Activated naive CD4-positive, alpha-beta T cell treated with anti-CD3 and anti-CD28 coated beads, Interleukin-2, amount 10 ng/mL, durations not matched to agents 7 days and 5 days (primary cell): ENCODE results near the gene NUDT2.

ENCODE experiments used
- CTCF ChIA-PET: fragments of 350-600 bp; sonication (Branson Sonifier 250); formaldehyde crosslinking; loops from one replicate; lab custom pipeline; 2021; ENCODE audit warnings: antibody characterized with exemption; lab: Charles Lee
- DNase-seq: peaks from one replicate; pipeline ENCODE4 v3.0.0-alpha.2; 2020
- H3K27ac Mint-ChIP-seq: one replicate; pipeline ENCODE4 v1.8.0; 2021; ENCODE audit warnings: mild to moderate bottlenecking, moderate library complexity, mixed read lengths
- H3K27me3 Mint-ChIP-seq: one replicate; pipeline ENCODE4 v1.8.0; 2021; ENCODE audit warnings: mild to moderate bottlenecking, mixed read lengths
- H3K36me3 Mint-ChIP-seq: one replicate; pipeline ENCODE4 v1.8.0; 2021; ENCODE audit warnings: mixed read lengths
- H3K4me1 Mint-ChIP-seq: one replicate; pipeline ENCODE4 v1.8.0; 2021; ENCODE audit warnings: mixed read lengths
- H3K4me3 Mint-ChIP-seq: one replicate; pipeline ENCODE4 v1.8.0; 2021; ENCODE audit warnings: mild to moderate bottlenecking, moderate library complexity, mixed read lengths
- H3K9me3 Mint-ChIP-seq: one replicate; pipeline ENCODE4 v1.8.0; 2021; ENCODE audit warnings: mixed read lengths

The NUDT2 gene

GRCh38 chr9:34379334-34380033 is 50.1 kb downstream of the NUDT2 start:
- H3K27me3 Mint-ChIP-seq: peaks cover 46% of the 10 kb centered on the region
- peaks cover 48% of the 10 kb centered on the region for H3K4me1 Mint-ChIP-seq
- no peaks in the 10 kb centered on the region for H3K36me3 Mint-ChIP-seq
- H3K4me3 Mint-ChIP-seq: peak overlapping the region; percentile 82
- H3K27ac Mint-ChIP-seq: peak overlapping the region; percentile 82
- DNase-seq: peak; percentile 96
- no peaks in the 10 kb centered on the region for H3K9me3 Mint-ChIP-seq
- CTCF ChIA-PET: interaction anchor here (0.6 to 9.3 kb wide), 12 partner anchors 8 to 455 kb away, joined by 3 to 119 read pairs (median 4); partner anchors contain the start of genes DNAI1 and FAM219A

GRCh38 chr9:34380034-34380510 is 50.7 kb downstream of the NUDT2 start:
- peaks cover 46% of the 10 kb centered on the region for H3K27me3 Mint-ChIP-seq
- H3K4me3 Mint-ChIP-seq: peak overlapping the region; percentile 82
- no peaks in the 10 kb centered on the region for H3K36me3 Mint-ChIP-seq
- H3K9me3 Mint-ChIP-seq: no peaks in the 10 kb centered on the region
- peak overlapping the region; percentile 82 for H3K27ac Mint-ChIP-seq
- peaks cover 48% of the 10 kb centered on the region for H3K4me1 Mint-ChIP-seq
- CTCF ChIA-PET: interaction anchor here (0.6 to 9.3 kb wide), 8 partner anchors 14 to 145 kb away, joined by 3 to 119 read pairs (median 4); partner anchors contain the start of genes DNAI1 and FAM219A
- peak; percentile 35 for DNase-seq

DNA sequence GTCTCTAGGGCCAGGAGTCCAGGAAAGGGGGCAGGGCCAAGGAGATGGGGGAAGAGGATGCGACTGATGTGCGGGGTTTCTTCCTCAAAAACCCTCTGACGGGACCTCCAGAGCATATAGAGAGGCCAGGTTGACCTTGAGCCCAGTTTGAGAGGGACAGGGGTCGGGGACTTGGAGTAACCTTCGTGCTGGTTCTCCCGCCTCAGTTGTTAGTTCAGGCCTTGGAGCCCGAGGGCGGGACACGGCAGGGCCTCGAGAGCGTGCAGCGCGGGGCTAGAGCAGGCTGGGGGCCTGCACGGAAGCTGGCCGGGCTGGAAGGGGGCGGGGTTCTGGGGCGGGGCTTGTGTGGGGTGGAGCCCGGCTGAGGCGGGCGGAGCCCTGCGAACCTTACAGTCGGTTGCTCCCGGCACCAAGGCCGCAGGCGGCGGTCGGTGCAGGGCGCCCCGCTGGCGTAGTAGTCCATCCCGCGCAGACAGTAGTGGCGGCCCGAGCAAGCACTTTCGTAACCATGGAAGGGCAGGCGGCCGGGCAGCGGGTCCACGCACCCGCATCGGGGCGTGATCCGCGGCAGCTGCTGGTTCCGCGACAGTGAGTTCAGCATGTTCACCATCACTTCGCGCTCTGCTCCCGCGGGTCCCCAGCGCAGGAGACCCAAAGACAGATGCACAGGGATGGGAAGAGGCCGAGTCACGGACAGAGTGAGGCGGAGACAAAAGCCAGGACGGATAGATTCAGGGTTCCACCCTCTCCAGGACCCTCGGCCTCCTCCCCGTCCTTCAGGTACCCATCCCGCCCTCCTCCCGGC is 51.3 kb downstream of the NUDT2 start:
- Mint-ChIP-seq H3K4me1 (peaks cover 42% of the 10 kb centered on the region), H3K27ac (peak overlapping the region; percentile 82), H3K4me3 (peak overlapping the region; percentile 82), H3K9me3 (no peaks in the 10 kb centered on the region), H3K27me3 (peaks cover 46% of the 10 kb centered on the region), H3K36me3 (no peaks in the 10 kb centered on the region)
- DNase-seq: peak; percentile 87
- CTCF ChIA-PET: interaction anchor here (0.6 to 9.3 kb wide), 7 partner anchors 14 to 144 kb away, joined by 3 to 119 read pairs (median 3); no protein-coding TSS in a partner anchor

DNA sequence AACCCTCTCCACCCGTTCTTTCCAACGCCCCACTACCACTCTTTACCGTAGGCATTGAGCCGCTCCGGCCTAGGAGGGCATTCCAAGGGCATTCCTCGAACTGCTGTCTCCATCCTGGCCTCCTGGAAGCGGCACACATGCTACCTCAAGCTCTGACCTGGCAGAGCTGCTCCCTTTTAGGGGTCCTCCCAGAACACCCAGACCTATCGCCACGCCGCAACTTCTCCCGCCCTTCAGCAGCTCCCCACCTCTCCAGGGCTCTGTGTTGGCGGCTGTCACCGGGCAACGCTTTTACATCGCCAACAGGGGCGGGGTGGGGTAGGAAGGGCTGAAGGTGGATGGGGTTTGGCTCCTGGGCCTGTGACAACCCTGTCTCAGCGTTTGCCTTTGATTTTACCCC is 52.0 kb downstream of the NUDT2 start:
- CTCF ChIA-PET: interaction anchor here (2.1 to 9.3 kb wide), 2 partner anchors 23 to 48 kb away, joined by 7 to 119 read pairs; no protein-coding TSS in a partner anchor
- Mint-ChIP-seq H3K4me3 (peak overlapping the region; percentile 82), H3K27ac (peak overlapping the region; percentile 75), H3K4me1 (peaks cover 36% of the 10 kb centered on the region), H3K9me3 (no peaks in the 10 kb centered on the region), H3K27me3 (peaks cover 46% of the 10 kb centered on the region), H3K36me3 (no peaks in the 10 kb centered on the region)
- peak; percentile 35 for DNase-seq

GRCh38 chr9:34382054-34382453 is 52.7 kb downstream of the NUDT2 start:
- Mint-ChIP-seq H3K27ac (no peak overlapping the region), H3K4me3 (no peak overlapping the region), H3K27me3 (peaks cover 44% of the 10 kb centered on the region)

GRCh38 chr9:34382879-34383278 is 53.5 kb downstream of the NUDT2 start:
- Mint-ChIP-seq H3K9me3 (no peaks in the 10 kb centered on the region), H3K4me3 (no peak overlapping the region), H3K36me3 (no peaks in the 10 kb centered on the region), H3K4me1 (peaks cover 33% of the 10 kb centered on the region), H3K27me3 (peaks cover 40% of the 10 kb centered on the region), H3K27ac (no peak overlapping the region)
- CTCF ChIA-PET: interaction anchor here (0.7 kb wide), 1 partner anchor 120 kb away, joined by 3 read pairs; no protein-coding TSS in a partner anchor
- DNase-seq: no peak

More at GRCh38 chr9:34382054-34382453, 52.7 kb downstream of the NUDT2 start:
- no peak for DNase-seq
- no peaks in the 10 kb centered on the region for H3K9me3 Mint-ChIP-seq
- peaks cover 34% of the 10 kb centered on the region for H3K4me1 Mint-ChIP-seq
- no peaks in the 10 kb centered on the region for H3K36me3 Mint-ChIP-seq
- CTCF ChIA-PET: interaction anchor here (2.1 to 9.3 kb wide), 2 partner anchors 22 to 49 kb away, joined by 7 to 119 read pairs; no protein-coding TSS in a partner anchor

DNA sequence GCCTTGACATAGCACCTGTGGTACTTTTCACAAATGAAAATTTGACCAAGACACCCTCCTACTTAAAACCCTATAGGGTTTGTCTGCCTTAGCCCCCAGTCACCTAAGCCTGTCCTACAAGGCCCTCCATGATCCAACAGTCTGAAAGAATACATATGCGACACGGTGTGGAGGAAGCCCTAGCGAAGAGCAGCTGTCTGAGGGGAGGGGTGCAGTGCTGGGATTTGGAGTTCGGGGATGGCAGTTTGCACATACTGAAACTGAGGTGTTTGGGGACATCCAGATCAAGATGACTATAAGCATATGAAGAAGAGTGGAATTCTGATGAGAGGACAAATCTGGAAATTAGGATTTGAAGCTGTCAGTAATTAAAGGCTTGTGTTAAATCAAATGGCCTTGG is 54.5 kb downstream of the NUDT2 start:
- DNase-seq: no peak
- Mint-ChIP-seq H3K9me3 (no peaks in the 10 kb centered on the region), H3K36me3 (no peaks in the 10 kb centered on the region), H3K4me1 (peaks cover 27% of the 10 kb centered on the region), H3K4me3 (no peak overlapping the region), H3K27me3 (peaks cover 35% of the 10 kb centered on the region), H3K27ac (no peak overlapping the region)
- CTCF ChIA-PET: no interaction called here

GRCh38 chr9:34384368-34385165 is 55.2 kb downstream of the NUDT2 start:
- no peak overlapping the region for H3K4me3 Mint-ChIP-seq
- no peak overlapping the region for H3K27ac Mint-ChIP-seq
- peaks cover 21% of the 10 kb centered on the region for H3K4me1 Mint-ChIP-seq
- H3K36me3 Mint-ChIP-seq: no peaks in the 10 kb centered on the region
- no peak for DNase-seq
- CTCF ChIA-PET: no interaction called here
- no peaks in the 10 kb centered on the region for H3K9me3 Mint-ChIP-seq
- H3K27me3 Mint-ChIP-seq: peaks cover 30% of the 10 kb centered on the region

- DNase-seq: no peak
- Mint-ChIP-seq H3K4me1 (peaks cover 9% of the 10 kb centered on the region), H3K36me3 (no peaks in the 10 kb centered on the region), H3K27me3 (peaks cover 30% of the 10 kb centered on the region), H3K4me3 (no peak overlapping the region), H3K27ac (no peak overlapping the region), H3K9me3 (no peaks in the 10 kb centered on the region)
- CTCF ChIA-PET: no interaction called here
Observed at GRCh38 chr9:34385561-34386230, 56.3 kb downstream of the NUDT2 start.

DNA sequence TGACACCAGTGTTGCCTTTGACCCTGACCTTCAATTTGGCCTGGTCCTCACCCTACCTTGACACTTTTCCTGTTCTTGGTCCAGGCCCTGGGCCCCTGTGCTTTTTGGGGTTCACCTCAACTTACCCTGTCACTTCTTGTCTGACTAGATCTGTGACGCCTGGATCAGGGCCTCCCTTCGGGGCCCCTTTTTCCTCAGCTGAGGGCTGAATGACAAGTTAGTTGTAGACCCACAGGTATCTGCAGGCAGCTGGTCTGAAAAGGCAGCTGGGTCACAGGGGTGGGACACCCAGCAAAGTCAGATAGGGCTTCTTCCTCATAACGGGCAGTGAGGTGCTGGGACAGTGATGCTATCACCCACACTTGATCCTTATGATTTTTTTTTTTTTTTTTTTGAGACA is 57.3 kb downstream of the NUDT2 start:
- CTCF ChIA-PET: interaction anchor here (0.6 kb wide), 1 partner anchor 9 kb away, joined by 3 read pairs; no protein-coding TSS in a partner anchor

DNA sequence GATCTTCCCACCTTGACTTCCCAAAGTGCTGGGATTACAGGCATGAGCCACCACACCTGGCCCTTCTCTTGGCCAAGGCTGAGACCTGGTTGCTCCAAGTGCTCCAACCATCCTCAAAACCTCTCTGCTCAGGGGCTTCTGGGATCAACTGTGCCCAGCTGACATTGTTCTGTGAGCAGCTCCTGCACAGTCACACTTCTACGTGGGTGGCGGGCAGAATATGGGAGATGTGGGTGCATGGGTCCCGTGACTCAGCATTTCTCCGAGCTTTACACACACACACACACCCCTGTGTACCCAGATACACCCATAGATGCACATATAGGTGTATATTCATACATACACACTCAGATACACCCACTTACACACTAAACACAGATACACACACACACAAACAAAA is 57.9 kb downstream of the NUDT2 start:
- CTCF ChIA-PET: no interaction called here

More for the DNA sequence above, 57.3 kb downstream of the NUDT2 start:
- DNase-seq: no peak
- Mint-ChIP-seq H3K27me3 (peaks cover 24% of the 10 kb centered on the region), H3K9me3 (no peaks in the 10 kb centered on the region), H3K4me3 (no peak overlapping the region), H3K27ac (no peak overlapping the region), H3K36me3 (no peaks in the 10 kb centered on the region), H3K4me1 (no peaks in the 10 kb centered on the region)

GRCh38 chr9:34392511-34392910 is 63.1 kb downstream of the NUDT2 start:
- H3K36me3 Mint-ChIP-seq: no peaks in the 10 kb centered on the region
- CTCF ChIA-PET: interaction anchor here (1.1 to 2.3 kb wide), 3 partner anchors 11 to 109 kb away, joined by 3 to 15 read pairs (median 3); no protein-coding TSS in a partner anchor
- DNase-seq: no peak
- H3K9me3 Mint-ChIP-seq: no peaks in the 10 kb centered on the region
- peaks cover 23% of the 10 kb centered on the region for H3K27me3 Mint-ChIP-seq
- no peak overlapping the region for H3K4me3 Mint-ChIP-seq
- H3K4me1 Mint-ChIP-seq: no peaks in the 10 kb centered on the region
- no peak overlapping the region for H3K27ac Mint-ChIP-seq

More for the DNA sequence above, 57.9 kb downstream of the NUDT2 start:
- H3K27me3 Mint-ChIP-seq: peaks cover 23% of the 10 kb centered on the region
- H3K9me3 Mint-ChIP-seq: no peaks in the 10 kb centered on the region
- no peaks in the 10 kb centered on the region for H3K4me1 Mint-ChIP-seq
- no peaks in the 10 kb centered on the region for H3K36me3 Mint-ChIP-seq
- H3K27ac Mint-ChIP-seq: no peak overlapping the region
- no peak for DNase-seq
- no peak overlapping the region for H3K4me3 Mint-ChIP-seq
